HG02623 (cell line): ENCODE results near the gene SLC1A4.
"Not testable (repeated sequence)": the region's sequence is repeated elsewhere in the genome, so short reads cannot be mapped to it uniquely, and the experiment has no call there.

Source experiments
- ATAC-seq: cut with Tn5 transposase; IDR thresholded peaks from one replicate; pipeline ENCODE4 v1.9.1; 2021; ENCODE audit warnings: moderate library complexity; ENCODE audit not compliant: unreplicated experiment

SLC1A4 gene

GRCh38 chr2:64963719-64964118 lies 25.5 kb upstream of the SLC1A4 start:
- ATAC-seq = no peak

GRCh38 chr2:64966017-64966416 lies 23.2 kb upstream of the SLC1A4 start:
- no peak for ATAC-seq

- no peak for ATAC-seq
Measured at GRCh38 chr2:64966839-64967238, 22.4 kb upstream of the SLC1A4 start.

GRCh38 chr2:64967601-64968000 lies 21.6 kb upstream of the SLC1A4 start:
- no peak for ATAC-seq

- not testable (repeated sequence) for ATAC-seq
Measured at GRCh38 chr2:64969086-64969485, 20.1 kb upstream of the SLC1A4 start.

- ATAC-seq = no peak
Measured at GRCh38 chr2:64970495-64970894, 18.7 kb upstream of the SLC1A4 start.

GRCh38 chr2:64972426-64972825 lies 16.8 kb upstream of the SLC1A4 start:
- no peak for ATAC-seq

- no peak for ATAC-seq
Measured at GRCh38 chr2:64972876-64973275, 16.3 kb upstream of the SLC1A4 start.

- ATAC-seq = no peak
Measured at GRCh38 chr2:64975232-64975821, 13.9 kb upstream of the SLC1A4 start.

GRCh38 chr2:64976276-64976675 lies 12.9 kb upstream of the SLC1A4 start:
- ATAC-seq = no peak

- no peak for ATAC-seq
Measured at GRCh38 chr2:64978514-64979268, 10.5 kb upstream of the SLC1A4 start.

GRCh38 chr2:64979744-64980143 lies 9.5 kb upstream of the SLC1A4 start:
- no peak for ATAC-seq

GRCh38 chr2:64980183-64980582 lies 9.0 kb upstream of the SLC1A4 start:
- ATAC-seq = no peak

- ATAC-seq = no peak
Measured at GRCh38 chr2:64982311-64982857, 6.8 kb upstream of the SLC1A4 start.

- no peak for ATAC-seq
Measured at GRCh38 chr2:64982932-64983331, 6.3 kb upstream of the SLC1A4 start.

- ATAC-seq = no peak
Measured at GRCh38 chr2:64985447-64985846, 3.8 kb upstream of the SLC1A4 start.

GRCh38 chr2:64987001-64987955 lies 1.9 kb upstream of the SLC1A4 start:
- ATAC-seq = no peak

- no peak for ATAC-seq
Measured at GRCh38 chr2:64987956-64988419, 1.2 kb upstream of the SLC1A4 start.

GRCh38 chr2:64988420-64989125 lies 626 bp upstream of the SLC1A4 start:
- ATAC-seq = peak; percentile 22

- no peak for ATAC-seq
Measured at GRCh38 chr2:64989982-64990614, 899 bp downstream of the SLC1A4 start.
